HG03280 (cell line): ENCODE results near the gene NOMO2.
"Not testable (repeated sequence)": the region's sequence is repeated elsewhere in the genome, so short reads cannot be mapped to it uniquely, and the experiment has no call there.

Experiments used
- ATAC-seq: cut with Tn5 transposase; IDR thresholded peaks from one replicate; pipeline ENCODE4 v1.9.1; 2021; ENCODE audit warnings: mild to moderate bottlenecking, moderate library complexity; ENCODE audit not compliant: unreplicated experiment

The NOMO2 gene

GRCh38 chr16:18575298-18575917, 13.5 kb upstream of the NOMO2 start:
- ATAC-seq = not testable (repeated sequence)

- not testable (repeated sequence) for ATAC-seq
Observed at GRCh38 chr16:18573887-18574286, 12.0 kb upstream of the NOMO2 start.

- ATAC-seq = not testable (repeated sequence)
Observed at GRCh38 chr16:18572973-18573372, 11.1 kb upstream of the NOMO2 start.

GRCh38 chr16:18571307-18571850, 9.5 kb upstream of the NOMO2 start:
- not testable (repeated sequence) for ATAC-seq

GRCh38 chr16:18570529-18571306, 8.8 kb upstream of the NOMO2 start:
- not testable (repeated sequence) for ATAC-seq

GRCh38 chr16:18560416-18561220, 1.3 kb downstream of the NOMO2 start:
- not testable (repeated sequence) for ATAC-seq

GRCh38 chr16:18553671-18554070, 8.2 kb downstream of the NOMO2 start:
- not testable (repeated sequence) for ATAC-seq

- ATAC-seq = not testable (repeated sequence)
Observed at GRCh38 chr16:18547382-18547781, 14.5 kb downstream of the NOMO2 start.

GRCh38 chr16:18546853-18547252, 15.0 kb downstream of the NOMO2 start:
- ATAC-seq = not testable (repeated sequence)

- ATAC-seq = not testable (repeated sequence)
Observed at GRCh38 chr16:18544232-18545081, 17.4 kb downstream of the NOMO2 start.

- not testable (repeated sequence) for ATAC-seq
Observed at GRCh38 chr16:18541912-18542311, 20.0 kb downstream of the NOMO2 start.

GRCh38 chr16:18537004-18537403, 24.9 kb downstream of the NOMO2 start:
- ATAC-seq = not testable (repeated sequence)

GRCh38 chr16:18535519-18536168, 26.3 kb downstream of the NOMO2 start:
- not testable (repeated sequence) for ATAC-seq

GRCh38 chr16:18534308-18534707, 27.6 kb downstream of the NOMO2 start:
- not testable (repeated sequence) for ATAC-seq

GRCh38 chr16:18531323-18531722, 30.6 kb downstream of the NOMO2 start:
- ATAC-seq = not testable (repeated sequence)

GRCh38 chr16:18530329-18530728, 31.6 kb downstream of the NOMO2 start:
- not testable (repeated sequence) for ATAC-seq

- ATAC-seq = not testable (repeated sequence)
Observed at GRCh38 chr16:18526547-18526946, 35.4 kb downstream of the NOMO2 start.

- ATAC-seq = not testable (repeated sequence)
Observed at GRCh38 chr16:18525882-18526482, 35.9 kb downstream of the NOMO2 start.

- ATAC-seq = not testable (repeated sequence)
Observed at GRCh38 chr16:18522637-18523036, 39.3 kb downstream of the NOMO2 start.
